ENCODE measurements around the gene ACACB. TPM values are rescaled to one million over a fixed set of nuclear protein-coding genes. Genes with fewer than 3 reads are reported as not detected.

The ACACB gene
- total RNA-seq, 4 donors from 2014 or later, result 69.5 to 132 (median 93.6) TPM

DNA sequence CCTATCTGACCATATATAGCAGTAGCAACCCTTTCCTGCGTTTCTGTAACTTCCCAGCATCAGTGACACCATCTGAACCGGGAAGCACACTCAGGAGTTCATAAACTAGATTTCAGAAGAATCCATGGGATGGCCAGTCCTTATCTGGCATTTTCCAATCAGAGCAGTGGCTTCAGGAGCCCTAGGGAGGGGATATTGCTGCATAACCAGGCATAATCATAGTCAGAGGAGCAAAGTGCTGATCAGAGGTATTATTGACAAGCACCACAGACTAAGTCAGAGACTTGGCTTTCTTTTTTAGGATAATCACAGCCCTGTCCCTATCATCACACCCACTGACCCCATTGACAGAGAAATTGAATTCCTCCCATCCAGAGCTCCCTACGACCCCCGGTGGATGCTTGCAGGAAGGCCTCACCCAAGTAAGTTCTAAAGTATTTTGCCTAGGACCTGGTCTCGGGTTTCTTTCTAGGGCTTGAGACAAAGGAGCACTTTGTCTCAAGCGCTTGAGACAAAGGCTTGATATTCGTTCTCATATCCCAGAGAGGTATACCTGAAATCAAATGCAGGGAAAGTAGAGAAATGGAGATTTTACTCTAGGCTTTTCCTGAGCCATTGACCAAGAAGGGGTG, 137.6 kb downstream of the ACACB start:
- no peak overlapping the region for H3K27ac ChIP-seq
- intact Hi-C loops (cut with DNase I; ENCODE audit: low total_unique reads), result no loop called here
- DNase-seq, result no peak
- no peak for TF ChIP-seq POLR2A (IDR thresholded peaks at IDR 0.05)
- no peak for TF ChIP-seq POLR2AphosphoS5 (IDR thresholded peaks at IDR 0.05)
- TF ChIP-seq, protein P1, sequence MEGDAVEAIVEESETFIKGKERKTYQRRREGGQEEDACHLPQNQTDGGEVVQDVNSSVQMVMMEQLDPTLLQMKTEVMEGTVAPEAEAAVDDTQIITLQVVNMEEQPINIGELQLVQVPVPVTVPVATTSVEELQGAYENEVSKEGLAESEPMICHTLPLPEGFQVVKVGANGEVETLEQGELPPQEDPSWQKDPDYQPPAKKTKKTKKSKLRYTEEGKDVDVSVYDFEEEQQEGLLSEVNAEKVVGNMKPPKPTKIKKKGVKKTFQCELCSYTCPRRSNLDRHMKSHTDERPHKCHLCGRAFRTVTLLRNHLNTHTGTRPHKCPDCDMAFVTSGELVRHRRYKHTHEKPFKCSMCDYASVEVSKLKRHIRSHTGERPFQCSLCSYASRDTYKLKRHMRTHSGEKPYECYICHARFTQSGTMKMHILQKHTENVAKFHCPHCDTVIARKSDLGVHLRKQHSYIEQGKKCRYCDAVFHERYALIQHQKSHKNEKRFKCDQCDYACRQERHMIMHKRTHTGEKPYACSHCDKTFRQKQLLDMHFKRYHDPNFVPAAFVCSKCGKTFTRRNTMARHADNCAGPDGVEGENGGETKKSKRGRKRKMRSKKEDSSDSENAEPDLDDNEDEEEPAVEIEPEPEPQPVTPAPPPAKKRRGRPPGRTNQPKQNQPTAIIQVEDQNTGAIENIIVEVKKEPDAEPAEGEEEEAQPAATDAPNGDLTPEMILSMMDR (IDR thresholded peaks at IDR 0.05), result no peak
- no peak for TF ChIP-seq EP300 (IDR thresholded peaks at IDR 0.05; ENCODE audit: low read depth)
- H3K4me1 ChIP-seq, result peaks cover 0 to 4% (median under 1%) of the 10 kb centered on the region in 4 donors
- peaks cover 0 to 38% (median 16%) of the 10 kb centered on the region in 4 donors for H3K36me3 ChIP-seq
- WGBS, 2 donors (ENCODE audit: low coverage in 1 of 2), result 91 to 97% methylated on average over 7 of the region's 7 CpGs
- in situ Hi-C loops (cut with MboI; ENCODE audit: low pct_ligation_motif_present in 1 of 4, low pct_unique_long_range_greater_than_20kb in 1 of 4, low sequenced_read_pairs in 3 of 4), result no loop called here
- H3K27me3 ChIP-seq, result no peaks in the 10 kb centered on the region
- H3K9me3 ChIP-seq, result no peaks in the 10 kb centered on the region
- no peak overlapping the region for H3K4me3 ChIP-seq

DNA sequence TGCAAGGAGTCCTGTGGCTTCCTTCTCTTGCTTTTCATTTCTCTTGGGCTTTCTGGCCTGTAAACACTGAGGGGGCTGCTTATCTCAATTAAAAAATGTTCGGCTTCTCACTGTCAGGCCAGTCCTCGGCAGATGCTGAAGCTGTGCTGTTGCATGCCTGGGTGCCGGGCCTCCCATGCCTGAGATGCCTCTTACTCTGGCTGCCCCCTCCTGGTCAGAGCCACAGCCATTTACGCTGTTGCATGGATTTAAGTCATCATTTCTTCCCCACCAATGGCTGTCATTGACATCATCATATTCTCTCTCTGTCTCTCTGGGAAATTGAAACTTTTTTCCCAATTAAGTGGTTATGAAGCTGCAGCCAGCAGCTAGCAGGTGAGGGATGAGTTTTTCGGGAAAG, 139.0 kb downstream of the ACACB start:
- 81% methylated on average over 5 of the region's 5 CpGs; no CpG with 5 or more reads in 1 of the 2 donors for WGBS, 2 donors (ENCODE audit: low coverage in 1 of 2)
- Histone ChIP-seq H3K27me3 (no peaks in the 10 kb centered on the region), H3K36me3 (peaks cover 0 to 49% (median 16%) of the 10 kb centered on the region in 4 donors), H3K9me3 (no peaks in the 10 kb centered on the region), H3K4me3 (no peak overlapping the region), H3K27ac (no peak overlapping the region), H3K4me1 (no peaks in the 10 kb centered on the region)
- intact Hi-C loops (cut with DNase I; ENCODE audit: low total_unique reads), result no loop called here
- DNase-seq, result no peak
- TF ChIP-seq POLR2AphosphoS5 (IDR thresholded peaks at IDR 0.05) (no peak), POLR2A (IDR thresholded peaks at IDR 0.05) (no peak), EP300 (IDR thresholded peaks at IDR 0.05; ENCODE audit: low read depth) (no peak)
- TF ChIP-seq, protein P1 (IDR thresholded peaks at IDR 0.05), result no peak
- in situ Hi-C loops (cut with MboI; ENCODE audit: low pct_ligation_motif_present in 1 of 4, low pct_unique_long_range_greater_than_20kb in 1 of 4, low sequenced_read_pairs in 3 of 4), result no loop called here

DNA sequence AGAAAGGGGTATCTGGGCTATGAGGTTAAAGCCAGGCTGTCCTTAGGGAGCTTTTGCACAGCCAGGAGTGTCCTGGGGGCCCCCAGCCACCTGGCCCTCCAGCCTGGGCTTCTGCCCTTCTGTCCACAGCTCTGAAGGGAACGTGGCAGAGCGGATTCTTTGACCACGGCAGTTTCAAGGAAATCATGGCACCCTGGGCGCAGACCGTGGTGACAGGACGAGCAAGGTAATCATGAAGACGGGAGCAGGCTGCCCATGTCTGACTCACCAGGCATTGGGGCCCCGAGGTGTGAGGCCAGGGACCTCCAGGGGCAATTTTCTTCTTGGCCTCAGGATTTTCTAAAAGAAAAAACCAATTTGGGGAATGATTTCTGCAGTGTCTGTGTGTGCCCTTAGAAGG, 139.6 kb downstream of the ACACB start:
- H3K36me3 ChIP-seq, result peaks cover 0 to 56% (median 16%) of the 10 kb centered on the region in 4 donors

DNA sequence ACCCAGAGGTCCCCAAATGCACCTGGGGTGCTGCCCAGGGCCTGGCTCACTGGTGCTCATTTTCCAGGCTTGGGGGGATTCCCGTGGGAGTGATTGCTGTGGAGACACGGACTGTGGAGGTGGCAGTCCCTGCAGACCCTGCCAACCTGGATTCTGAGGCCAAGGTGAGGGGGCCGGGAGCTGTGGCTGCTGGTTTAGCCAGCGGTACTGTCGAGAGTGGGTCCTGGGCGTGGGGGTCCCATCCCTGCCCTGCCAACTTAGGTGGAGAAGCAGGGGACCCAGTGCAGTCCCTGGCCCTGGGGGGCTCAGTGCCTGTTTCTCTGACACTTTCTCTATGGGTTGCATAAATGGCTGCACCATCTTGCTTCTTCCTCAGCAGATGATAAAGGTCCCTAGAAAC, 141.8 kb downstream of the ACACB start:
- WGBS, 2 donors (ENCODE audit: low coverage in 1 of 2), result 92% methylated on average over 6 of the region's 6 CpGs; no CpG with 5 or more reads in 1 of the 2 donors
- intact Hi-C loops (cut with DNase I; ENCODE audit: low total_unique reads), result no loop called here
- H3K36me3 ChIP-seq, result peaks cover 0 to 42% (median 11%) of the 10 kb centered on the region in 4 donors

More for the DNA sequence above, 139.6 kb downstream of the ACACB start:
- Histone ChIP-seq H3K27me3 (no peaks in the 10 kb centered on the region), H3K4me1 (no peaks in the 10 kb centered on the region), H3K27ac (no peak overlapping the region), H3K9me3 (no peaks in the 10 kb centered on the region), H3K4me3 (no peak overlapping the region)
- intact Hi-C loops (cut with DNase I; ENCODE audit: low total_unique reads) (no loop called here), in situ Hi-C loops (cut with MboI; ENCODE audit: low pct_ligation_motif_present in 1 of 4, low pct_unique_long_range_greater_than_20kb in 1 of 4, low sequenced_read_pairs in 3 of 4) (no loop called here)
- TF ChIP-seq, protein P1 (IDR thresholded peaks at IDR 0.05), result no peak
- TF ChIP-seq EP300 (IDR thresholded peaks at IDR 0.05; ENCODE audit: low read depth) (no peak), POLR2A (IDR thresholded peaks at IDR 0.05) (no peak), POLR2AphosphoS5 (IDR thresholded peaks at IDR 0.05) (no peak)
- WGBS, 2 donors (ENCODE audit: low coverage in 1 of 2), result 85% methylated on average over 8 of the region's 8 CpGs; no CpG with 5 or more reads in 1 of the 2 donors
- DNase-seq, result no peak

More for the DNA sequence above, 141.8 kb downstream of the ACACB start:
- no peak overlapping the region for H3K4me3 ChIP-seq
- H3K9me3 ChIP-seq, result no peaks in the 10 kb centered on the region
- in situ Hi-C loops (cut with MboI; ENCODE audit: low pct_ligation_motif_present in 1 of 4, low pct_unique_long_range_greater_than_20kb in 1 of 4, low sequenced_read_pairs in 3 of 4), result no loop called here
- no peaks in the 10 kb centered on the region for H3K27me3 ChIP-seq
- no peak for DNase-seq
- no peaks in the 10 kb centered on the region for H3K4me1 ChIP-seq
- no peak overlapping the region for H3K27ac ChIP-seq
- TF ChIP-seq EP300 (IDR thresholded peaks at IDR 0.05; ENCODE audit: low read depth) (no peak), POLR2A (IDR thresholded peaks at IDR 0.05) (no peak), POLR2AphosphoS5 (IDR thresholded peaks at IDR 0.05) (no peak)
- TF ChIP-seq, protein P1 (IDR thresholded peaks at IDR 0.05), result no peak
